GM15510 (cell line): ENCODE data around the gene SF3B4.

Experiments
- POLR2A ChIP-seq: IDR thresholded peaks from 3 replicates; pipeline ENCODE4 v1.6.1; 2011; ENCODE audit warnings: borderline replicate concordance; ENCODE audit not compliant: insufficient read length; ENCODE audit errors: extremely low read depth

SF3B4 gene

DNA sequence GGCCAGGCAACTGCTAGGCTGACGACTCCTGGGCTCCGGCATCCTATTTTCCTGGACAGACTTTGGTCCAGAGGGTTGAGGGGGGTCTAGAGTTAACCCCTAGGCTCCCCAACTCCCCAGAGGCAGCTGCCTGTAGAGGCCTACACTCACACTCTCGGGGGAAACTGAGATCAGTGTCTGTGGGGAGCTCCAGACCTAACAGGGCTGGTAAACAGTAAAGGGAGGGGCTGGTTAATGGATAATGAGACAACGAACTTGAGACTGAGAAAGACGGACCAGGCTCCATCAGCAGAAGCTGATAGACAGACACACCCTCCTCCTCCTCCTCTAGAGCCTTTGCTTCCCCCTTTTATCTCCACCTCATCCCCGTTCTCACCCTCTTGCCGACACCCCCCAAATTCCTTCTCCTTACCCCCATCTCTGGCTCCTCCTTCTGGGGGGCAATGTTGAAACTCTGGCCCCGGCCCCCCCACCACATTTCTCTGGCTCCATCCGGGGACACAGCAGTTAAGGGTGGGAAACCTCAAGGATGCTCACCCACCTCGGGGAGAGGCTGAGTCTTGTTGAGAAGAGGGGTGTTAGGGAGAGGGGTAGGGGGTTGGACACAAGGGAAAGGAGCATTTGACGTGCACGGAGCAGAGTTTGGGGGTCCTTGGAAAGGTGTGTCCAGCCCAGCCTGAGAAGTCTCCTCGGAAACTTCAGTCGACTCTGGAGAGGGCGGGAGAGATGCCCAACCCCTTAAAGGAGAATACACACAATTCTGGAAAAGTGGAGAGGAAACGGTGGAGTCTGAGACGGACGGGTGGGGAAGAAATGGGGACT is 8.8 kb upstream of the SF3B4 start, which contains the start of gene MTMR11:
Gene MTMR11 (minus strand): TSS at position 710 of the 822 bp plus-strand sequence. CDS start 232 bp downstream, at position 478.
- TF ChIP-seq POLR2A: no peak

DNA sequence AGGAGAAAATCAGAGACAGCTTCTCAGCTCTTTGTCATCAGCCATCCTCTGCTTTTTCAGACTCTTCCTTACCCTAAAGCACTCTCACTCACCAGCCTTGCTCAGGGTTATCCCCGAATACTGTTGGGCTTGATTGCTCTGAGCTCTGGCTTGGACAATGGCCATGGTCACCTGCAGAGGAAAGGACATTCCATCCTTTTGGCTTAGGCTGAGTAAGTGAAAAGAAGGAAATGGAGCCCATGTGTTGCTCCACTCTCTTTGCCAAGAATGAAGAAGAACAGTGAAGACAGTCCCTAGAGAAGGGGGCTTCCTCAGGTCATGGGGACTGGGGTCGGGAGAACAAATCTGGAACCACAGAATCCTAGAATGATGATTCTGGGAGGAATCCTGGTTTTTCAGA is 6.8 kb upstream of the SF3B4 start:
- TF ChIP-seq POLR2A: no peak

DNA sequence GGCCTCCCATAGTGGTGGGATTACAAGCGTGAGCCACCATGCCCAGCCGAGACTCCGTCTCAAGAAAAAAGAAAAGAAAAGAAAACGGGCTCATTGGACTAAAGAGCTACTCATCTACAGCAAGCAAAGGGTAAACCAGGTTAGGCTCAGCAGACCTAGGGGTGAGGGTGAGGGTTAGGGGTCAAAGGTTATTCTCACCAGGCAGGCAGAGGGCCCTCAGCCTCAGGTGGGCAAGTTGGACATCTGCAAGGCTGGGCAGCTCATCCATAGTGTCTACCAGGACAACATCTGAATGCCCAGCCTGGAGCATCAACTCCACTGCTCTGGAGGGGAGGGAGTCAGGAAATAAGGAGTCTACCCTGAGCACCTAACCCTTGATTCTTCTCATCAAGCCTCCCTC is 5.6 kb upstream of the SF3B4 start:
- TF ChIP-seq POLR2A: no peak

DNA sequence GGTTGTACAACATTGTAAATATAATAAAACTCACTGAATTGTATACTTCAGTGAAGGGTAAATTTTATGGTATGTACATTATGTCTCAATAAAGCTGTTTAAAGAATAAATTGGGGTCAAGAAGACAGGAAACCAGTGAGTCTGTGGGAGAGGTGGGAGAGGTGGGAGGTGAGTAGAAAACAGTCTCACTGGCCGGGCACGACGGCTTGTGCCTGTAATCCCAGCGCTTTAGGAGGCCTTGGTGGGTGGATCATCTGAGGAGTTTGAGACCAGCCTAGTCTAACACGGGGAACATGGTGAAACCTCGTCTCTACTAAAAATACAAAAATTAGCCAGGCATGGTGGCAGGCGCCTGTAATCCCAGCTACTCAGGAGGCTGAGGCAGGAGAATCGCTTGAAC is 4.9 kb upstream of the SF3B4 start:
- no peak for TF ChIP-seq POLR2A

DNA sequence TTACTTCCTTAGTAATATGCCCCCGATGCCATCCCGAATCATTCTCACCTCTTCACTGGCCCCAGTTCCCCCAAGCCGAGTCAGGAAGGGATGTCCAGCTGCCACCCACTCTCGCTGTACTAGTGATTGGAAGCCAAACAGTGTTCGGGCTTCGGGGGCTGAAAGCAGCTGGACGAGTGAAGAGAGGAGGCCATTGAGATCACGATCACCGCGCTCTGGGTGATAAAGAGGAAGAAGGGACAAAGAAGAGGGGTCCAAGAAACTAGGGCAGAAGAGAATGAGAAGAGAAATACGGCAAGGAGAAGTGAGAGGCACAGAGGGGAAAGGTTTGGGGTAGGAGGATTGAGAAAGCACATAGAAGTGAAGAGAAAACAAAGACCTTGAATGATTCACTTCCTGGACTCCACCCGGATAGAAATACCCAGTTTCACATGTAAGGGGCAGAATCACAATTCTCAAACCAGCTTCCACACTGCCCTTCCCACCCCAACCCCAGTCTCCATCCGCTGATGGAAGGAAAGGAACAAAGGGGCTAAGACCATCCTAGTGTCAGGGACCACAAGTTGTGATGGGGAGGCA is 3.7 kb upstream of the SF3B4 start:
- TF ChIP-seq POLR2A: no peak

DNA sequence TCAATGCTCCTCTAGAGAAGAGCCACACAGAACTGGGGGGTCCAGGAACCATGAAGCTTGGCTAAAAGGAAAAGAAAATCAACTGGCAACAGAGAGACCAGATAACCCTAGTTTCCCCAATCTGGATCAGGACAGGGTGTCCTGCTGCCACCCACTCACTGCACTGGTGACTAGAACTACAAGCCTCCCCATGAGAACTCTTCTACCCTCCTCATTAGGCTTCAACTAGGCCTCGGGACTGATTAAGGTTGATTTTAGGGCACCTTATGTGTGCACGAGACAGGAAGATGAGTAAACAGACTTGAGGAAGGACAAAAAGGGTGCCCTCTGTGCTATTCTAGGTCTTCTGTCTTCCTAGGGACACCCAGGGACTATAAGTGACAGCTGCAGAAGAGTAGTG is 2.3 kb upstream of the SF3B4 start:
- TF ChIP-seq POLR2A: no peak

DNA sequence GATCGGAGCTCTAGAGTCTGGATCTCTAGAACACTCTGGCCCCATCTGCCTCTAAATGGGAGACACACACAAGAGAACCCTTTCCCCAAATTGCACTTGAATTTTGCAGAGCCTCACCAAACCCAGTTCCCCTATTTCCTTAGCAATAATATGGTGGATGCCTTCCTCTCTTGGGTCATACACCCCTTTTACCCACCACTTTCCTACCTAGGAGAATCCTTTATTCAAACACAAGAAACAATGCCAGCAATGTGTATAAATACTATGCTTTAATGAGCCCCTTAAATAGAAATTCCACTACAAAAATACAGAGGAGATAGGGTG is 760 bp upstream of the SF3B4 start:
- no peak for TF ChIP-seq POLR2A

DNA sequence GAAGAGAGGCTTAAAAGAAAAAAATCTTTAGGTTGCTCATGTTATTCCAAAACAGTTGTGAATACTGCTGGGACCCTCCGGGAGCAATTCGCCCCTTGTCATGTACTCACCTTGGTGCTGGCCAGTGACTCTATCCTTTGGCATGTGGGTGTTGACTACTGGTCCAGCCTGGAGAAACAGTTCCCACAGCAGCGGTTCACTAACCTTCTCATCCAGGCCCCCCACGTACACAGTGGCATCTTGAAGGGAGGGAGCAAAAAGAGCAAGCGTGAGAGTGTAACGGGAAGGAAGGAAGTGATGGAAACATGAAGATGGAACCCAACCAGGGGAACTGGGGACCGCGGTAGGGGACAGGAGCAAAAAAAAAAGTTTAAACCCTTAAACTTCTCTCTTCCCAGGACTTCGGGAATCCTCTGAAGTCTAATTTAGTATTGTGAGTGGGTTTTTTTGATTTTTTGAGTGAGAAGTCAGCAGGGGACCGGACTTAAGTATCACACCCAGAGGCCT is 494 bp downstream of the SF3B4 start:
- TF ChIP-seq POLR2A: no peak

DNA sequence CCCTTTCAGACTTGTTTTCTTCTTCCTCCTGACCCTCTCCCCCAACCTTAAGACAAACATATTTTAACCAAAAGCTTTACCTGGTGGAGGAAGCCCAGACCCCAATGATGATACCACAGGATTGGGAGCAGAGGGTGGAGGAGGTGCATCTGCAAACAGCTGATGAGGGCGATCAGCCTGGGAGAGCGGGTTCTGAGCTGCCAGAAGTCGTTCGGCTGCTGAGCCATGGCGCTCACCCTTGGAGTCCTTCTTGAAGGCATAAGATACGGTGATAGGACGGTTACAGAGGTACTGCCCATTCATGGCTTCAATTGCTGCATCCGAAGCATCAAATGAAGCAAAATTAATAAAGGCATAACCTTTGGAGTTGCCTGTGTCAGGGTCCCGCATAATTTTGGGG is 1.3 kb downstream of the SF3B4 start:
- TF ChIP-seq POLR2A: no peak

DNA sequence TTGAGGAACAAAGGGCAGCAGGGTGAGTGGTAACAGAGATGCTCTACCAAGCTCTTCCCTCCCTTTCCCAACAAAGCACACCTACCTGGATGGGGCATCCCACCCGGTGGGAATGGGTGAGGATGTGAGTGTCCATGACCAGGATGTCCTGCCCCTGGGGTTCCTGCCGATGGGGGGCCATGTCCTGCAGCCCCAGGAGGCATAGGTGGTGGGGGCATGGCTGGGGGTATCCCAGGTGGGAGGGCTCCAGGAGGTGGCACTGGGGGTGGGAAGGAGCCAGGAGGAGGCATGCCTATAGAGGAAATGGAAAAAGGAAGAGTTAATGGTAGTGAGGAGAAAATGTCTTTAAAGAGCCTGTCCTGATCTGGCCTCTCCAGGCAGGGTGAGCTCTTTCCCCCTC is 1.9 kb downstream of the SF3B4 start:
- no peak for TF ChIP-seq POLR2A

DNA sequence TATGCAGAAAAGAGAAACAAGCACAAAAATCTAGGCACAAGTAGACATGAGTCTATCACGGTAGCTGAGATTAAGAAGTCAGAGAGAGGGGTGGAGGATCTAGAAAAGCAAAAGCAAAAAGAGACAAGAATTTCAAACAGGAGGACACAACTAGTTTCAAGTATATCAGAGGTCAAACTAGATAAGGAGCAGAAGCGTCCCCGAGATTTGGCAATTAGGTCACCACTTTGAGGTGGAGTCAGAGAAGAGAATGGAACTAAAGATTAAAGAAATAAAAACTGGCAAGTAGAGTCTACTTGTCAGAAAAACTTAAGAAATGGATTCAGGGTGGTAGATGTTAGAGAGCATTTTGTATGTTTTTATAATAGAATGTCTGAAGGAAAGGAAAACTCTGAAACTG is 2.3 kb downstream of the SF3B4 start:
- TF ChIP-seq POLR2A: no peak

DNA sequence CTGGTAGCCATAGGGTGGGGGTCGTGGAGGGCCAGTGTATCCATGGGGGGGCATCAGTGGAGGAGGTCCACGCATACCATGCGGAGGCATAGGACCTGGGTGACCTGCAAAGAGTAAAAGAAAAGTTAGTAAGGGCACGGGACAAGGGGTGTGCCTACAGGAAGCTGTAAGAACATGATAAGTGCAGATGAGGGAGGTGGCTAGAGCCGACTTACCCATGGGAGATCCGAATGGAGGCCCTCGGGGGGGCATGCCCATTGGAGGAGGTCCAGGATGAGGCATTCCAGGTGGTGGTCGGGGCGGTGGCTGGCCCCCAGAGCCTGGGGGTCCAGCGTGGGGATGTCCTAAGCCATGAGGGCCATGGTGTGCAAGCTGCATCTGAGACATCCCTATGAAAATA is 4.0 kb downstream of the SF3B4 start:
- TF ChIP-seq POLR2A: no peak

DNA sequence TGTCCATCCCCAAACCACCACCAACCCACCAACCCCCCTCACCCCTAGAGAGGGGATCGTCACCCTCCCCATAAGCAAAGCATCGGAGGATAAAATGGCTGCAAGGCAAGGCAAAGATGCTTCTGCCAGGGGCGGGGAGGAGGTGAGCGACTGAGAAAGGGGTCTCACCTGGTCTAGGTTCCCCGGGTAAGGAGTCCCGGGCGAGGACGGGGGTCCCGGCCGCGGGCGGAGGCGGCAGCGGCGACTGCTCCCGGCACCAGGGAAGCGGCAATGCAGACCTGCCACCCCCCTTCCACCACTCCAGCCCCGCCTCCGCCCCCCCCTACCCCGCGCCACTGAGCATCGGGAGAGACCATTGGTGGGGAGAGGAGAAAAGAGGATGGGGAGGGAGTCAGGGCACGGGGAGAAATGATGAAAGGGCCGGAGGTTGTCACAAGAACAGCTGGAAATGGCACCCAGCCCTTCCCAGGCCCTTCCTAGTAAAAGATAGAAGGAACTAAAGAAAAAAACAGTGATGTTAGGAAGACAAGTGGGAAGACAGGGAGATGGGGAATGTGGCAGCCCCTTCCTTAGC is 9.9 kb downstream of the SF3B4 start, which contains the start of gene SV2A:
Gene SV2A (minus strand): TSS at position 274 of the 574 bp plus-strand sequence. CDS start 4,004 bp downstream, outside the sequence.
- no peak for TF ChIP-seq POLR2A

DNA sequence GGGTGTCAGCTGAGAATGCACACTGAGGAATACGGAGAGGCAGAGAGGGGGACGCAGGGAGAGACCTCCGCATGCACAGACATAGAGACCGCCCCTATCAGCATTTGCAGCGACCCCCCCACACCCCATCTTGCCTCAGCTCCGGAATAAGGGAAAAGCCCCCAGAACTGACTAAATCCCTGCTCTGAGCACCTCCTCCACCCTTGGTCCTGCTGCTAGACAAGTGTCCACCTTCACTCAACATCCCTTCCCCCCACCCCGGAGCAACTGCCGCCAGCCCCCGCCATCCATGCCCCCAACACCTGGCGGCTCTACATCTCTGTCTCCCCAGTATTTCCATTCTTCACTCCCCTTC is 10.7 kb downstream of the SF3B4 start:
- TF ChIP-seq POLR2A: no peak

DNA sequence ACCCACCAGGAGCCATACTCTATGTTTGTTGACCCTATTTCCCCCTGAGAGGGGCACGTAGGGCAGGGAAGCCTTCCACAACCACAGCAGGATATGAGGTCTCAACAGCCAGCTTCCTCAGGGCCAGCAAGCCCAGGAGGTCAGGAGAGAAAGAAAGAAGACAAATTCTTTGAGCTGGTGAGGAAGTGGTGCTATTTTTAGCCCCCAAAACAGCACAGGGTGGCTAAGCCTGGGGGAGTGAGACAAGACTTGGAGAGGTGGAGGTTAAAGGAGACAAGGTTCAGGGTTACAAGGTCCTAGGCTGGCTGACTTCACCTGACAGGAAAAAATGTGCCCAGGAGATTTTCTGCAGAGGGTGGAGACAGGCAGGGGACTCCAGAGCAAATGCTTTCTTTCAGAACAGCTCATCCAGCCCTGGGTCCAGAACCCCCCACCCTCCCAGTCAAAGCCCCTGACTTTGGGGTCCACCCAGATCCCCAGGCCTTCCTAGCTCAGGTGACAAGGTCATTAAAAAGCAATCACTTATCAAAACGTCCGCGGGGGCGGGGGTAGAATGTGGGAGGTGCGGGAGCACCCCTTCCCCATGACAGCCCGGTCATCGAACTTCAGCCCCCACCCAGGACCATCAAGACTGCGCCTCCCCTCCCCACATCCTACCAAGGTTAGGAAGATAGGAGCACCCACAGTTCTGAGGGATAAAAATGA is 11.3 kb downstream of the SF3B4 start:
- TF ChIP-seq POLR2A: no peak
